DMS 273 treated with DMSO at 0.1 percent for 48 hours (cell line): ENCODE results near the gene DPH1.

ENCODE experiments used
- DNase-seq: peaks from one replicate; lab custom pipeline; 2025; lab: John Stamatoyannopoulos, UW

Gene DPH1

GRCh38 chr17:2062571-2063183 lies 32.7 kb downstream of the DPH1 start:
- DNase-seq: no peak

DNA sequence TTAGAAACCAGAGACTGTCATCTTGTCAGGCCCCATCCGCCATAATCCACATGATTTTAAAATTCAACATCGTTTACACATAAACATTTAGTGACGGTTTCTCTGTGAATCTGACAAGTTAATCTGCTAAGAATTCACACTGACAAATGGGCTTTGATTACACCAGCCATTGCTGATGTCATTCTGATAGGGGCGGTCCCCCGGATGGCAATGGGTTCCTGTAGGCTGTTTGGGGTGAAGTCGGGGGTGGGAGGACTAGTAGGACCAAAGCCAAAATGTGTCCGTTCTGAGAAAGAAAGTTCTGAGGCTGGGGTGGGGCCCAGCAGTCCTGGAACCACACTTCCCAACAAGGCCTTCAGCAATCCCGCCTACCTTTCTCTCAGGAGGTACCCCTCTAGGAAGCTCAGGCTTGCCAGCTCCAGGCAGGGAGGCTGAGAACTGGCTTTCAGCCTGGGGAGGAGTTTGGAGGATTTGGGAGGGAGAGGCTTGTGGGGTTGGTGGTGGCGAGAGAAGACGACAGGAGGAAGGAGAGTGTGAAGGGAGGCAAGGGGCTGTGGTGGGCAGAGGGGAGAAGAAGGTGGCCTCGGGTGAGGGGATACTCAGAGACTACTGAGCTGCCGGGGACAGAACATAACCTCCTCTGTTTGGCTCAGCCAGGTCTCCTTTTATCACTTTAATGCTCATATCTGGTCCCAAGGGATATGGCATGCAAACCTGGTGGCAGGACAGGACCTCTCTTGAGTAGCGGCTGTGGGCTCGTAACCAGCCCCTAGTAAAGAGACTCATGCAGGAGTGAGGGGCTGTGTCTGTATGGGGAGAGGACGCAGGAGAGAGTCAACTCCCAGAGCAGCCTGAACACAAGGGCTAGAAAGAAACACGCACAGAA lies 33.6 kb downstream of the DPH1 start:
- DNase-seq: no peak

- DNase-seq: no peak
Measured at GRCh38 chr17:2064147-2064489, 34.2 kb downstream of the DPH1 start.

DNA sequence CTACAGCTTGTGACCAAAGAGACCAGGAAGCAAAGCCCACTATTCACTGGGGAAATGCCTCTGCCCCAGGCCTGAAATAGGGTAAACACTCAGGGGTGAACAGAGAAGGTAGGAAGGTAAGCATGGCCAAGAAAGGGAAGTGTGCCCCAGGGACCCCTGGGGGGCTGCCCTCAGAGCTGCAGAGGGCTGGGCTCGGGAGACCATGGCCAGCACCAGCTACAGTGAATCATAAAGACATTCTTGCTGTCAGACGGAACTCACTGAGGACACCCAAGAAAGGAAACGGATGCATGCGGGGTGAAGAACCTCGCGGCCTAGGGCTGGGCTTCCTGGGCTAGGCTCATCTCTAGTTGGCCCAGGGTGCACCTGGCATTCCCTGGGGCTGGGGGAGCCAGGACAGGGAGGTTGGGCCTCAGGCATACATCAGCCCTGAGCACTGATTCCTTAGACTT lies 34.6 kb downstream of the DPH1 start:
- no peak for DNase-seq

GRCh38 chr17:2064980-2065785 lies 35.2 kb downstream of the DPH1 start:
- DNase-seq: no peak

DNA sequence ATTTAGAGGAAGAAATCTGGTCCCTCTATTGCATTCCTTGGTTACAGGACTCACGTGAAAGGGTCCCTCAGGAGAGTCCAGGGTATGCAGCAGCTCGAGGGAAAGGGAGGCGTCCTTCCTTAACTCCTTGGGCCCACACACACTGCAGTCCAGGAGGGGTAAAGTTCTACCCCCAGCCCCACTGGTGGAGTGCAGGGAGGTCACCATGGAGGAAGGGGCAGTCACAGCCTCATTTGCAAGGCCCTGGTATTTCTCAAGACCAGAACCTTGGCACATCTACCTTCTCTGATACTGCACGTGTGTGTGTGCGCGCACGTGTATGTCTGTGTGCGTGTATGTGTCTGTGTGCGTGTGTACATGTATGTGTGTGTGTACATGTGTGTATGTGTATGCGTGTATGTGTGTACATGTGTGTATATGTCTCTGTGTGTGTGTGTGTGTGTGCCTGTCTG lies 36.0 kb downstream of the DPH1 start:
- DNase-seq: no peak

- DNase-seq: no peak
Measured at GRCh38 chr17:2067048-2067561, 37.2 kb downstream of the DPH1 start.

DNA sequence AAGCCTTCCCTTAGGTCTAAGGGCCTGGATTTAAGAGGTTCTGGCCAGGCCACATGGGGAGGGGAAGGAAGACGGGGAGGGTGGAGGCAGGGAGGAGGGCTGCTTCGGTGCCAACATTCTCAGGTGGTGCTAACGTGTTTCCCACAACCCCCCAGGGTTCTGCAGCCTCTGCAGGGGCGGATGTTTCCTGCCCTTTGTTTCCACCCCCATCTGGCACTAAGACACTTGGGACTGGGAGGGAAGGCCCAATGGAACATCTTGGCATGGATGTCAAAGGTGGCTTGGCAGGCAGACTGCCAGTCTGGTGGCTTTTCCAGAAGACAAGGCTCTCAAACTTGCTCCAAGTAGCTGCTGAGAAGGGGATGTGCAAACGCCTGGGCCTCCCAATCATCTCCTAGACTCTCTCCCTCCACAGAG lies 37.7 kb downstream of the DPH1 start:
- peak; percentile 13 for DNase-seq

- no peak for DNase-seq
Measured at GRCh38 chr17:2068031-2068518, 38.1 kb downstream of the DPH1 start.

- peak; percentile 32 for DNase-seq
Measured at GRCh38 chr17:2068519-2069051, 38.6 kb downstream of the DPH1 start.

DNA sequence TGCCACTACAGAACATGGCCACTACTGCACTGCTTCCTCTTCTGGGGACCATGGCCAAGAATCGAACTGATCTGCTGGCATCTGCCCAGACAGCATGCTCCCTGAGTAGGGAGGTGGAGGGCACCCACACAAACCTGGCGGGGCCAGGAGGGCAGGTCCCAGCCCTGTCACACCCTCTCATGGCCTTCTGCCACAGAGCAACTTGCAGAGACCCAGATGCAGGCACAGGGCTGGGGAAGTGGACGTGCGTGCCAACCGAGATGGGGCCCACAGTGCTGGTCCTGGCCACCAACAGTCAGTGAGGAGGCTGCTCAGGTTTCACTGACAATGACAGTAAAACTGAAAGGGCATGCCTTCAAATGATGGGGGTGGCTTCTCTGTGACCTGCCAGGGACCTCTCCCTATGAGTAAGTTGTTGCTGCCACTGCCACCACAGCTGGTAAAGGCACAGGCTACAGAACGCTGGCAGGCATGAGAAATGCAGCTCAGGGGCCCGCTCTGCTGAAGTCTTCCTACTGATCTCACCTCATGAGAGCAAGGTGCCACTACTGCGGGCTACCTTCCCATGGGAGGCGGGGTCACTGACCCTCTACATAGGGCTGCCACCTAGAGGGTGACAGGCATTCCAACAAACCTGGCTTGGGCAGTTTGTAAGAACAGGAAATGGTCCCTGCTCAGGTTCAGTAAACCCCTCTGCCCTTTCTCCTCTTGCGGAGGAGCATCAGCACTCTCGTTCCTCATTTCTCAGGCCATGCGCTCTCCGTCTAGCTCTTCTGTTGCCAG lies 40.5 kb downstream of the DPH1 start:
- DNase-seq: no peak

DNA sequence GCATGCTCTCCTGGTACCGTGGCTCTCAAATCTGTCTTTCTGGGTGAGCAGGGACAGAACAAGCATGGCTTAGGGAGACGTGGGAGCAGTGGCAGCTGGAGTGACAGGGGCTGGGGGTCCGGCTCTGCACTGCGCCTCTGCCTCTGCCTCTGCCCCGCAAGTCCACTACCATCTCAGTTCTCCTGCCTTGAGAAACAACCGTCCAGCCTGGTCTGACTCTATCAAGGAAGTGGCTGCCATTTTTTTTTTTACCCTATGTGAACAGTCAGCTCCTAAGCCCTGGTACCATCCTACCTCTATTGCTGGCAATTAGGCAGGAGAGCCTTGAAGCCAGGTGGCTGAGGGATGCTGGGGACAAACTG lies 41.1 kb downstream of the DPH1 start:
- no peak for DNase-seq

- no peak for DNase-seq
Measured at GRCh38 chr17:2071455-2072281, 41.7 kb downstream of the DPH1 start.

DNA sequence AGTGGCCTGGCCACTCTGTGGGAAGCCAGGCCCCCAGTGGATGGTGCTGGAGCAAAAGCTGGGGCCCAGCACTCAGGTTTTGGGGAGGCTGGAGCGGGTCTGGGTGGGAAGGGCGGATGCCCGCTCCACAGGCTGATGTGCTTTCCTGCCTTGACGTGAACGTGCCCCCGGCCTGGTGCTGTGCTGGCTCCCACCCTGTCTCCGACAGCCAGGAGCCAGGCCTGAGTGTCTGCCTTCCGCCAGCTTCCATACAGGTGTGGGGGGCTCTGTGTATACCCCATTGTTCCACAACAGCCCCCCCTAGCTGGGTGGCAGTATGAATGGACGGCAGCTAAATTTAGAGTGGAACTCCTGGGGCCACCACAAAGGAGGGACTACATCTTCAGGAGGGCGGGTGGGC lies 45.0 kb downstream of the DPH1 start:
- DNase-seq: no peak

GRCh38 chr17:2075336-2076086 lies 45.6 kb downstream of the DPH1 start:
- DNase-seq: no peak

DNA sequence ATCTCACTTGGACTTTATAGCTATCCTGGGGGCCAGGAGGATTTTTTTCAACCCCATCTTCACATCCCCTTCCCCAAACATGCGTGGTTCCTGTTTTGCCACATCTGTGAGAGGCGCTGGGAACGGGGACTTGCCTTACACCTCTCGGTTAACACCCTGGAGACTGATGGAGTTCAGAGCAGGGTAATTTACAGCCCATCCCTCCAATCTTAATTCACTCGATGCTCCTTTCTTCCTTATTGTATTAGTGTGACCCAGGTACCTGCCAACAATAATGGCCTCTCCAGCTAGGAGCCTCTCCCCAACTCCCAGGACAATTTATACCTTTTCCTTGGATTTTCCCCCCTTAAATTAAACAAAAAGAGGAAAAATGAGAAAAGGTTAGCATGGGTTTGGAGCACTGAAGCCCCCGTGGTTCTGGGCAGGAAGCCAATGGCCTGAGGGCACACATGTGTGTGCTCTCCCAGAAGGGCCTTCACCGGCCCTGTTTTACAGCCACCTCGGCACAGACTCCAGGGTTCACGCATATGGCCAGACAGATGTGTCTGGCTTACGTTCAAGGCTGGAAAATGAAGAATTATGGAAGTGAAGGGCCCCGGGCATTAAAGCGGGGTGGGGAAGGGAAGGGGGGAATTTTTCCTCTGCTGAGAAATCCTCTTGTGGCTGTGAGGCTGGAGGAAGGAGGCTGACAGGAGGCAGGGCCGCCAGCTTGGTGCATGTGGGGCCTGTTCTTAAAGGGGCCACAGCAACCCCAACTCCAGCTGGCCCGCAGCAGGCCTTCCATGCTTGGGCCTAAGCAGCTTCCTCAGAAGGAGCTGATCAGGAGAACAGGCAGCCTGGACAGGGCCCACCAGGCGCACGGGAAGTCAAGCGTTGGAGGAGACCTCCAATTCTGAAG lies 46.4 kb downstream of the DPH1 start:
- DNase-seq: no peak

DNA sequence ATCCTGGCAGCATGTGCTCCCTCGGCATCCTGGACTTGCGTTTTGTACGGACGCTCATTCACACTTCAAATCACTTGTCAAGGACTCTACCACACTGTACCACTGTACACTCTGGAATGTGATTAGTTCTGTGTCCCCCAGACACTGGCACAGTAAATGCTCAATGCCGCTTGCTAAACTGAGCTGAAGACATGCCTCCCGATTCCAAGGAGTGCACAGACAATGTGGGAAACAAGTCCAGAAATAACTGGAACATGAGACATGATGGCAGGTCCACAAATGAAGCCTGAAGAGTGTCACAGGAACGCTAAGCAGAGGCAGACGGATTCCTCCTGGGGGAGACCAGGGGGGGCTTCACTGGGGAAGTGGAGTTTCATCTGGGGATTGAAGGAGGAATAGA lies 47.1 kb downstream of the DPH1 start:
- DNase-seq: no peak

GRCh38 chr17:2081564-2081963 lies 51.6 kb downstream of the DPH1 start:
- no peak for DNase-seq
